H1 (cell line): ENCODE data around the gene HS3ST3B1. TPM values are rescaled to one million over a fixed set of nuclear protein-coding genes. Genes with fewer than 3 reads are reported as not detected.

Experiments used
- polyA plus RNA-seq, 7 experiments: library from polyadenylated mRNA; depleted of rRNA in 3 of 7; stranded (reverse) in 5 of 7; unstranded in 2 of 7; fragments of >200 nt in 5 of 7; fragments of 200-250 nt in 2 of 7; gene quantifications; 1 replicate in 5 of 7; 2 replicates in 1 of 7; 4 replicates in 1 of 7; pipeline versions ENCODE4 v1.2.1 to v1.2.3, GENCODE V29; 2011 to 2013; ENCODE audit warnings: missing spikeins in 2 of 7, mixed read lengths in 2 of 7
- total RNA-seq: library from RNA; stranded (reverse); fragmentation: NEBNext Ultra II Directional; extraction: Animal tissue kit (Norgen Biotek cat#: 25700); gene quantifications from 2 replicates; pipeline ENCODE4 v1.2.1, GENCODE V29; 2021

Gene HS3ST3B1
- total and polyA plus RNA-seq, 2 of the 8 experiments (the other 6 are each of a cell fraction or from before 2014, with no cell fraction given), result 4.7 to 14.4 TPM

Other genes with a start within 250 kb of the HS3ST3B1 start
- 19.6 and 23.0 TPM in 2 replicates for gene COX10, start 231.6 kb upstream of the HS3ST3B1 start, total RNA-seq
- gene COX10, start 231.6 kb upstream of the HS3ST3B1 start, polyA plus RNA-seq (2011; rRNA removed), result 18.0 and 21.8 TPM in 2 replicates
- not detected in 2 replicates for gene CDRT15, start 64.2 kb upstream of the HS3ST3B1 start, total RNA-seq
- gene CDRT15, start 64.2 kb upstream of the HS3ST3B1 start, polyA plus RNA-seq (2011; rRNA removed), result not detected in 2 replicates